HL-60 (cell line): Measurements from ENCODE around the gene CENPQ.

Source experiments
- DNase-seq, 2 experiments: peaks; one replicate each; pipeline ENCODE4 v3.0.0-alpha.2; 2010 to 2020; ENCODE audit warnings: low read depth in 1 of 2, low spot score in 1 of 2
- H3K27ac ChIP-seq: fragments of 250-450 bp; sonication (Bioruptor Pico); replicated peaks from 2 replicates; pipeline ENCODE4 v1.5.1; 2020; ENCODE audit warnings: mild to moderate bottlenecking, moderate library complexity
- H3K27me3 ChIP-seq: fragments of 250-450 bp; sonication (Bioruptor Pico); 2 replicates; pipeline ENCODE4 v1.5.1; 2021; ENCODE audit warnings: mild to moderate bottlenecking, moderate library complexity; ENCODE audit not compliant: insufficient read depth, poor library complexity, severe bottlenecking
- H3K4me3 ChIP-seq: replicated peaks from 2 replicates; pipeline ENCODE4 v1.5.1; 2011; ENCODE audit warnings: mild to moderate bottlenecking, control low read depth, low read length; ENCODE audit not compliant: insufficient read depth
- CTCF ChIP-seq: IDR thresholded peaks from one replicate; pipeline ENCODE4 v1.5.1; 2011; ENCODE audit warnings: low read length, control low read depth, inconsistent platforms; ENCODE audit not compliant: insufficient read depth
- GABPA ChIP-seq: IDR thresholded peaks from 2 replicates; pipeline ENCODE4 v1.6.1; 2012; ENCODE audit warnings: low read depth
- POLR2AphosphoS5 ChIP-seq: IDR thresholded peaks from 2 replicates; pipeline ENCODE4 v1.6.1; 2012; ENCODE audit warnings: low read depth
- SPI1 ChIP-seq: IDR thresholded peaks from 2 replicates; pipeline ENCODE4 v1.6.1; 2012; ENCODE audit warnings: low read depth, mild to moderate bottlenecking, borderline replicate concordance
- TF ChIP-seq, protein P1 (sequence below): IDR thresholded peaks from 2 replicates; pipeline ENCODE4 v1.6.1; 2012; ENCODE audit warnings: low read depth; ENCODE audit not compliant: insufficient replicate concordance

The CENPQ gene

DNA sequence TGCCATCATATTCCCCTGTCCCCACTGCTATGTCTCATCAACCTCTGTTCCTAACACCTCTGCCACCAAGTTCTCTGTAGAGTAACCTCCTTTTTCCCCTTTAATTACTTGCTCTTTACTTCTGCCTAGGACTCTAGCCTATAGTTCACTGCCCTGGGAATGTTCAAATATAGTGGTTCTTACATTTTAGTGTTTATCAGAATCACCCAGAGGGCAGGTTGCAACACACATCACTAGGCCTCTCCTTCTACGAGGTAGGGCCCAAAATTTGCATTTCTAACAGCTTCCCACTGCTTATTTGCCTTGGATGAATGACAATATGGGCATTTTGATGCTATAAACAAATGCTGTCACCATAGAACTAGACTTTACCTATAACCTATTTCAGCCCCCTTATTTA lies 64.2 kb downstream of the CENPQ start:
- H3K27me3 ChIP-seq = no peaks in the 10 kb centered on the region
- TF ChIP-seq GABPA = no peak
- no peak for TF ChIP-seq SPI1
- TF ChIP-seq, protein P1, sequence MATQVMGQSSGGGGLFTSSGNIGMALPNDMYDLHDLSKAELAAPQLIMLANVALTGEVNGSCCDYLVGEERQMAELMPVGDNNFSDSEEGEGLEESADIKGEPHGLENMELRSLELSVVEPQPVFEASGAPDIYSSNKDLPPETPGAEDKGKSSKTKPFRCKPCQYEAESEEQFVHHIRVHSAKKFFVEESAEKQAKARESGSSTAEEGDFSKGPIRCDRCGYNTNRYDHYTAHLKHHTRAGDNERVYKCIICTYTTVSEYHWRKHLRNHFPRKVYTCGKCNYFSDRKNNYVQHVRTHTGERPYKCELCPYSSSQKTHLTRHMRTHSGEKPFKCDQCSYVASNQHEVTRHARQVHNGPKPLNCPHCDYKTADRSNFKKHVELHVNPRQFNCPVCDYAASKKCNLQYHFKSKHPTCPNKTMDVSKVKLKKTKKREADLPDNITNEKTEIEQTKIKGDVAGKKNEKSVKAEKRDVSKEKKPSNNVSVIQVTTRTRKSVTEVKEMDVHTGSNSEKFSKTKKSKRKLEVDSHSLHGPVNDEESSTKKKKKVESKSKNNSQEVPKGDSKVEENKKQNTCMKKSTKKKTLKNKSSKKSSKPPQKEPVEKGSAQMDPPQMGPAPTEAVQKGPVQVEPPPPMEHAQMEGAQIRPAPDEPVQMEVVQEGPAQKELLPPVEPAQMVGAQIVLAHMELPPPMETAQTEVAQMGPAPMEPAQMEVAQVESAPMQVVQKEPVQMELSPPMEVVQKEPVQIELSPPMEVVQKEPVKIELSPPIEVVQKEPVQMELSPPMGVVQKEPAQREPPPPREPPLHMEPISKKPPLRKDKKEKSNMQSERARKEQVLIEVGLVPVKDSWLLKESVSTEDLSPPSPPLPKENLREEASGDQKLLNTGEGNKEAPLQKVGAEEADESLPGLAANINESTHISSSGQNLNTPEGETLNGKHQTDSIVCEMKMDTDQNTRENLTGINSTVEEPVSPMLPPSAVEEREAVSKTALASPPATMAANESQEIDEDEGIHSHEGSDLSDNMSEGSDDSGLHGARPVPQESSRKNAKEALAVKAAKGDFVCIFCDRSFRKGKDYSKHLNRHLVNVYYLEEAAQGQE = no peak
- no peak for TF ChIP-seq CTCF
- no peak for TF ChIP-seq POLR2AphosphoS5
- DNase-seq = no peak

DNA sequence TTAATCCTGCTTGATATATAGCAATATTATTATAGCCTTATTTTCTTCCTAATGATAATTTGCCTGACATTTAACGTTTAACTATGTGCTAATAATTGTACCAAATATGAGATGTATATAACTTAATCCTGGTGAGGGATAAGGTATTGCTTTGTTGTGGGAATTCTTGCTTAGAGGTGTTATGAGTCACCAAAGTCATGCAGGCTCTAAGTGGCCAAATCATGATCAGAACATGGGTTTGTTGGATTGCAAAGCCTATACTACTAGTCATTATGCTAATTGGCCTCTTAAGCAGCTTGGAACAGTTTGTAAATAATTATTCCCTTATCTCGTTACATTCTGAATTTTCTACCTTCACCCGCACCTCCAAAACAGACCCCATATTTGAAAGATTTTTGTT lies 65.4 kb downstream of the CENPQ start:
- TF ChIP-seq CTCF = no peak
- no peak for TF ChIP-seq GABPA
- no peak for TF ChIP-seq POLR2AphosphoS5
- TF ChIP-seq, protein P1 = no peak
- TF ChIP-seq SPI1 = no peak
- no peaks in the 10 kb centered on the region for H3K27me3 ChIP-seq
- no peak overlapping the region for H3K4me3 ChIP-seq
- H3K27ac ChIP-seq = no peak overlapping the region
- DNase-seq = no peak

More for the DNA sequence above, 64.2 kb downstream of the CENPQ start:
- Histone ChIP-seq H3K4me3 (no peak overlapping the region), H3K27ac (no peak overlapping the region)

GRCh38 chr6:49530141-49530776 lies 67.1 kb downstream of the CENPQ start:
- Histone ChIP-seq H3K4me3 (no peak overlapping the region), H3K27me3 (no peaks in the 10 kb centered on the region), H3K27ac (no peak overlapping the region)
- no peak for TF ChIP-seq POLR2AphosphoS5
- TF ChIP-seq, protein P1 = no peak
- TF ChIP-seq GABPA = no peak
- TF ChIP-seq CTCF = no peak
- TF ChIP-seq SPI1 = no peak
- DNase-seq = no peak
